ENCODE results near the gene LTBP3. TPM values are rescaled to one million over a fixed set of nuclear protein-coding genes. Genes with fewer than 3 reads are reported as not detected.

Gene LTBP3
- total and polyA plus RNA-seq, 10 donors, result 20.6 to 137 (median 87.5) TPM

GRCh38 chr11:65505466-65506289 lies 52.5 kb downstream of the LTBP3 start:
- Histone ChIP-seq H3K4me3 (peak overlapping the region; percentile 67 to 93 (median 81)), H3K4me1 (peaks cover 39 to 87% (median 54%) of the 10 kb centered on the region in 6 donors), H3K36me3 (peaks cover 0 to 62% (median 52%) of the 10 kb centered on the region in 6 donors), H3K27me3 (replicated peaks in 1 of 7) (no peaks in the 10 kb centered on the region), H3K9me3 (no peaks in the 10 kb centered on the region), H3K27ac (peak overlapping the region; percentile 49 to 100 (median 98))
- intact Hi-C loops (cut with DNase I; ENCODE audit: low total_unique reads), result loop anchor here (5.0 kb wide), 2 partner anchors 73 to 133 kb away; no protein-coding TSS in a partner anchor
- TF ChIP-seq CTCF (IDR thresholded peaks at IDR 0.05 in 8 of 11, conservative IDR thresholded peaks at IDR 0.05 in 3 of 11) (no peak), POLR2A (IDR thresholded peaks at IDR 0.05) (peak in 1 of 3 donors; percentile 47), POLR2AphosphoS5 (IDR thresholded peaks at IDR 0.05) (peak; percentile 20 to 95 (median 59))
- no peak for DNase-seq
- WGBS, 5 donors, result 26 to 39% (median 33%) methylated on average over 12 of the region's 12 CpGs

GRCh38 chr11:65504674-65505465 lies 53.3 kb downstream of the LTBP3 start:
- Histone ChIP-seq H3K4me3 (peak overlapping the region; percentile 67 to 93 (median 81)), H3K36me3 (peaks cover 0 to 62% (median 52%) of the 10 kb centered on the region in 6 donors), H3K27ac (peak overlapping the region; percentile 49 to 100 (median 98)), H3K27me3 (replicated peaks in 1 of 7) (no peaks in the 10 kb centered on the region), H3K9me3 (no peaks in the 10 kb centered on the region), H3K4me1 (peaks cover 34 to 79% (median 49%) of the 10 kb centered on the region in 6 donors)
- TF ChIP-seq POLR2AphosphoS5 (IDR thresholded peaks at IDR 0.05), result no peak
- TF ChIP-seq CTCF (IDR thresholded peaks at IDR 0.05 in 8 of 11, conservative IDR thresholded peaks at IDR 0.05 in 3 of 11), result peak in 1 of 11 experiments; percentile 13
- TF ChIP-seq POLR2A (IDR thresholded peaks at IDR 0.05), result peak in 1 of 3 donors; percentile 63
- WGBS, 5 donors, result 10 to 21% (median 19%) methylated on average over 8 of the region's 8 CpGs
- intact Hi-C loops (cut with DNase I; ENCODE audit: low total_unique reads), result loop anchor here (5.0 kb wide), 2 partner anchors 73 to 133 kb away; no protein-coding TSS in a partner anchor
- no peak for DNase-seq

DNA sequence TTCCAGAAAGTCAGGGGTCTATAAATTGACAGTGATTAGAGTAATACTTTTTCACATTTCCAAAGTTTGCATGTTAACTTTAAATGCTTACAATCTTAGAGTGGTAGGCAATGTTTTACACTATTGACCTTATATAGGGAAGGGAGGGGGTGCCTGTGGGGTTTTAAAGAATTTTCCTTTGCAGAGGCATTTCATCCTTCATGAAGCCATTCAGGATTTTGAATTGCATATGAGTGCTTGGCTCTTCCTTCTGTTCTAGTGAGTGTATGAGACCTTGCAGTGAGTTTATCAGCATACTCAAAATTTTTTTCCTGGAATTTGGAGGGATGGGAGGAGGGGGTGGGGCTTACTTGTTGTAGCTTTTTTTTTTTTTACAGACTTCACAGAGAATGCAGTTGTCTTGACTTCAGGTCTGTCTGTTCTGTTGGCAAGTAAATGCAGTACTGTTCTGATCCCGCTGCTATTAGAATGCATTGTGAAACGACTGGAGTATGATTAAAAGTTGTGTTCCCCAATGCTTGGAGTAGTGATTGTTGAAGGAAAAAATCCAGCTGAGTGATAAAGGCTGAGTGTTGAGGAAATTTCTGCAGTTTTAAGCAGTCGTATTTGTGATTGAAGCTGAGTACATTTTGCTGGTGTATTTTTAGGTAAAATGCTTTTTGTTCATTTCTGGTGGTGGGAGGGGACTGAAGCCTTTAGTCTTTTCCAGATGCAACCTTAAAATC lies 54.0 kb downstream of the LTBP3 start:
- no peak for DNase-seq
- intact Hi-C loops (cut with DNase I; ENCODE audit: low total_unique reads), result no loop called here
- Histone ChIP-seq H3K27ac (peak overlapping the region; percentile 49 to 100 (median 98)), H3K4me1 (peaks cover 34 to 71% (median 49%) of the 10 kb centered on the region in 6 donors), H3K27me3 (replicated peaks in 1 of 7) (no peaks in the 10 kb centered on the region), H3K9me3 (no peaks in the 10 kb centered on the region), H3K4me3 (peak overlapping the region; percentile 67 to 93 (median 81)), H3K36me3 (peaks cover 0 to 62% (median 52%) of the 10 kb centered on the region in 6 donors)
- TF ChIP-seq CTCF (IDR thresholded peaks at IDR 0.05 in 8 of 11, conservative IDR thresholded peaks at IDR 0.05 in 3 of 11) (no peak), POLR2AphosphoS5 (IDR thresholded peaks at IDR 0.05) (peak in 1 of 3 donors; percentile 75), POLR2A (IDR thresholded peaks at IDR 0.05) (peak in 1 of 3 donors; percentile 60)
- 0 to 3% (median 1%) methylated on average over 3 of the region's 3 CpGs for WGBS, 5 donors

All from spleen (tissue), 11 donors.